Loucy (cell line): ENCODE measurements around the gene GPR137B.

Source experiments
- H2AFZ ChIP-seq: fragments of 200-600 bp; sonication (generic); 2 replicates; pipeline ENCODE4 v1.6.0; 2016; ENCODE audit warnings: antibody characterized with exemption, mild to moderate bottlenecking, low read length, moderate library complexity
- H3F3A ChIP-seq: fragments of 200-600 bp; 2 replicates; pipeline ENCODE4 v1.6.0; 2016; ENCODE audit warnings: antibody characterized with exemption, low read depth, mild to moderate bottlenecking
- H3K27me3 ChIP-seq: fragments of 200-600 bp; sonication (generic); 2 replicates; pipeline ENCODE4 v1.6.1; 2014; ENCODE audit warnings: low read length, mild to moderate bottlenecking; ENCODE audit not compliant: insufficient read depth, poor library complexity, severe bottlenecking
- H3K36me3 ChIP-seq: fragments of 200-600 bp; sonication (generic); 2 replicates; pipeline ENCODE4 v1.6.1; 2016; ENCODE audit warnings: low read length; ENCODE audit not compliant: insufficient read depth
- H3K4me1 ChIP-seq: fragments of 200-600 bp; sonication (generic); 2 replicates; pipeline ENCODE4 v1.5.1; 2014; ENCODE audit warnings: low read length, mild to moderate bottlenecking; ENCODE audit not compliant: insufficient read depth, poor library complexity, severe bottlenecking
- H3K4me2 ChIP-seq: fragments of 200-600 bp; sonication (generic); 2 replicates; pipeline ENCODE4 v1.6.0; 2014; ENCODE audit warnings: antibody characterized with exemption, low read length, low read depth, mild to moderate bottlenecking; ENCODE audit not compliant: poor library complexity, severe bottlenecking
- H3K4me3 ChIP-seq: fragments of 200-600 bp; sonication (generic); 2 replicates; pipeline ENCODE4 v1.5.1; 2014; ENCODE audit warnings: low read length, mild to moderate bottlenecking, mixed read lengths; ENCODE audit not compliant: poor library complexity, severe bottlenecking
- H3K79me2 ChIP-seq: fragments of 200-600 bp; sonication (generic); 2 replicates; pipeline ENCODE4 v1.6.1; 2014; ENCODE audit warnings: low read length; ENCODE audit not compliant: insufficient read depth
- H3K9ac ChIP-seq: fragments of 200-600 bp; sonication (generic); 2 replicates; pipeline ENCODE4 v1.6.0; 2014; ENCODE audit warnings: mild to moderate bottlenecking, low read depth, low read length, moderate library complexity; ENCODE audit not compliant: poor library complexity, severe bottlenecking
- H3K9me2 ChIP-seq: fragments of 200-600 bp; sonication (generic); replicated peaks from 2 replicates; pipeline ENCODE4 v1.6.1; 2016; ENCODE audit warnings: low read depth, low read length, mixed read lengths
- H3K9me3 ChIP-seq: fragments of 200-600 bp; sonication (generic); 2 replicates; pipeline ENCODE4 v1.6.1; 2014; ENCODE audit warnings: mild to moderate bottlenecking, antibody characterized with exemption, low read length, low read depth; ENCODE audit not compliant: insufficient read depth
- H4K20me1 ChIP-seq: fragments of 200-600 bp; sonication (generic); 2 replicates; pipeline ENCODE4 v1.6.0; 2014; ENCODE audit warnings: antibody characterized with exemption, low read length, mild to moderate bottlenecking; ENCODE audit not compliant: insufficient read depth, poor library complexity, severe bottlenecking
- EZH2phosphoT487 ChIP-seq: fragments of 200-600 bp; IDR thresholded peaks from 2 replicates; pipeline ENCODE4 v1.6.1; 2018; ENCODE audit warnings: antibody characterized with exemption, mild to moderate bottlenecking, moderate library complexity, borderline replicate concordance
- TF ChIP-seq, protein P1 (sequence below): fragments of 200-600 bp; sonication (generic); conservative IDR thresholded peaks from 2 replicates; pipeline ENCODE4 v1.5.1; 2014; ENCODE audit warnings: mild to moderate bottlenecking, antibody characterized with exemption, low read length

The GPR137B gene

DNA sequence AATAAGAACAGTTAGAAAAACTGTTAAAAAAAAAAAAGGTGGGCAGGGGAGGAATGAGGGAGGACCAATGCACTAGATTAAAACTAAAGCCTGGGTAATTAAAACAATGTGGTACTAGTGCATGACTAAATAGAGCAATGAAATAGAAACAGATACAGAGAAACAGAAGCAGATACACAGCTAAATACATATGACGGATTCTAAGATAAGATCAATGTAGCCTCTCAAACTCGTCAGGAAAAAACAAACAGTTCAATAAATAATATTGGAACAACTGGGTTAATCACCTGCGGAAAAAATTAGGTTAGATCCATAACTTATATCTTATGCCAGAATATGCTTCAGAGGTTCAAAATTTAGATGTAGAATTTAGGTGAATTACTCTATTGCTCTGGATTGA is 71.2 kb downstream of the GPR137B start:
- H2AFZ ChIP-seq, result no peak overlapping the region
- no peaks in the 10 kb centered on the region for H3F3A ChIP-seq
- H4K20me1 ChIP-seq, result no peaks in the 10 kb centered on the region
- H3K79me2 ChIP-seq, result no peaks in the 10 kb centered on the region
- no peak for TF ChIP-seq EZH2phosphoT487
- TF ChIP-seq, protein P1, sequence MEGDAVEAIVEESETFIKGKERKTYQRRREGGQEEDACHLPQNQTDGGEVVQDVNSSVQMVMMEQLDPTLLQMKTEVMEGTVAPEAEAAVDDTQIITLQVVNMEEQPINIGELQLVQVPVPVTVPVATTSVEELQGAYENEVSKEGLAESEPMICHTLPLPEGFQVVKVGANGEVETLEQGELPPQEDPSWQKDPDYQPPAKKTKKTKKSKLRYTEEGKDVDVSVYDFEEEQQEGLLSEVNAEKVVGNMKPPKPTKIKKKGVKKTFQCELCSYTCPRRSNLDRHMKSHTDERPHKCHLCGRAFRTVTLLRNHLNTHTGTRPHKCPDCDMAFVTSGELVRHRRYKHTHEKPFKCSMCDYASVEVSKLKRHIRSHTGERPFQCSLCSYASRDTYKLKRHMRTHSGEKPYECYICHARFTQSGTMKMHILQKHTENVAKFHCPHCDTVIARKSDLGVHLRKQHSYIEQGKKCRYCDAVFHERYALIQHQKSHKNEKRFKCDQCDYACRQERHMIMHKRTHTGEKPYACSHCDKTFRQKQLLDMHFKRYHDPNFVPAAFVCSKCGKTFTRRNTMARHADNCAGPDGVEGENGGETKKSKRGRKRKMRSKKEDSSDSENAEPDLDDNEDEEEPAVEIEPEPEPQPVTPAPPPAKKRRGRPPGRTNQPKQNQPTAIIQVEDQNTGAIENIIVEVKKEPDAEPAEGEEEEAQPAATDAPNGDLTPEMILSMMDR, result no peak
- H3K9me2 ChIP-seq, result no peaks in the 10 kb centered on the region
- no peak overlapping the region for H3K4me3 ChIP-seq
- H3K27me3 ChIP-seq, result no peaks in the 10 kb centered on the region
- H3K4me2 ChIP-seq, result no peak overlapping the region
- H3K36me3 ChIP-seq, result 0 out of 2 replicates have a peak, but pooled peaks cover 6% of the 10 kb centered on the region
- no peaks in the 10 kb centered on the region for H3K9me3 ChIP-seq
- H3K4me1 ChIP-seq, result no peaks in the 10 kb centered on the region
- no peak overlapping the region for H3K9ac ChIP-seq

- no peak overlapping the region for H3K4me2 ChIP-seq
- H3K9me3 ChIP-seq, result no peaks in the 10 kb centered on the region
- no peaks in the 10 kb centered on the region for H4K20me1 ChIP-seq
- H3F3A ChIP-seq, result no peaks in the 10 kb centered on the region
- H3K27me3 ChIP-seq, result no peaks in the 10 kb centered on the region
- no peaks in the 10 kb centered on the region for H3K79me2 ChIP-seq
- no peak overlapping the region for H3K9ac ChIP-seq
- H2AFZ ChIP-seq, result no peak overlapping the region
- TF ChIP-seq, protein P1, result no peak
- no peak for TF ChIP-seq EZH2phosphoT487
- H3K9me2 ChIP-seq, result no peaks in the 10 kb centered on the region
- H3K4me3 ChIP-seq, result no peak overlapping the region
- H3K4me1 ChIP-seq, result no peaks in the 10 kb centered on the region
- 0 out of 2 replicates have a peak, but pooled peaks cover 7% of the 10 kb centered on the region for H3K36me3 ChIP-seq
Measured at GRCh38 chr1:236214761-236215160, 72.4 kb downstream of the GPR137B start.

GRCh38 chr1:236220473-236220872 is 78.1 kb downstream of the GPR137B start:
- Histone ChIP-seq H3K36me3 (peaks cover 14% of the 10 kb centered on the region; the same call in 1 of the 2 replicates), H3K4me3 (no peak overlapping the region), H3K9me3 (no peaks in the 10 kb centered on the region), H3K4me1 (no peaks in the 10 kb centered on the region), H3K79me2 (no peaks in the 10 kb centered on the region), H3K9me2 (no peaks in the 10 kb centered on the region), H3F3A (no peaks in the 10 kb centered on the region), H3K27me3 (no peaks in the 10 kb centered on the region), H2AFZ (no peak overlapping the region), H3K9ac (no peak overlapping the region), H4K20me1 (no peaks in the 10 kb centered on the region), H3K4me2 (no peak overlapping the region)
- no peak for TF ChIP-seq EZH2phosphoT487
- TF ChIP-seq, protein P1, result no peak
